HG02840 (cell line): ENCODE results near the gene SPANXN1.
"Not testable (repeated sequence)": the region's sequence is repeated elsewhere in the genome, so short reads cannot be mapped to it uniquely, and the experiment has no call there.

Experiments
- ATAC-seq: cut with Tn5 transposase; IDR thresholded peaks from one replicate; pipeline ENCODE4 v1.9.1; 2021; ENCODE audit warnings: mild to moderate bottlenecking, moderate library complexity, moderate number of reproducible peaks; ENCODE audit not compliant: unreplicated experiment, low FRiP score

The SPANXN1 gene, protein sequence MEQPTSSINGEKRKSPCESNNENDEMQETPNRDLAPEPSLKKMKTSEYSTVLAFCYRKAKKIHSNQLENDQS

DNA sequence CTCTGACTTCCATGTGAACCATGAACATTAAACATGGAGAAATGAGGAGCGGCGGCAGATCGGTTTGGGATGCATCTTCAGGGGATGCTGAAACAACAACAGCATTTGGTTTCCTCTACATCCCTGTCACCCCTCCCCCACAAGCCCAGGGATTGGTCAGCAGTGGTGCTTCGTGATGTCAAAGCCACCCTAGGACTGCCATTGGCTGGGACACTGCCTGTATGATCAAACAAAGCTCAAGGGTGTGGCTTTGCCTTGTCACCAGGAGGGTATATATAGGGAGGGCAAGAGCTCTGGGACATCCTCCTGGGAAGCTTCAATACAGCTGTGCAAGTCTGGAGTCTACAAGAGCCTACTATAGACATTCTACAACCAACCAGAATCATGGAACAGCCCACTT is at the start of gene SPANXN1:
SPANXN1 (plus strand) TSS at position 301 of the 400 bp plus-strand sequence; CDS start at position 385, 84 bp downstream.
- not testable (repeated sequence) for ATAC-seq

DNA sequence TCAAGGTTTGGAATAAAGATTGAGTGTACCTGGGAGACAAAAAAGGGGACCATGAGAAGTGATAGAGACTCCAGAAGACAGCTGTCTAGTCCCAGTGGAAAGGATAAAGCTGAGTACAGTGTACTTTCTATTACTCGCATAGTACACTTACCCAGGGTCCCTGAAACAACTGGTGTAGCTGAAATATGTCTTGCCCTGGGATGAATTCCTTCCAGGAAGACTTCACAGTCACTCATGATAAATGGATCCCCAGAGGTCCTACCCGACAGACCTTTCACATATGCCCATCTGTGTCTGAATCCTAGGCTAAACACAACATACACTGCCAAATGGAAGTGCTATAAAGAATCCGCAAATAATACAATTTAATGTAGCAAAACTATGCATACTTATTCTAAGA is 48.2 kb upstream of the SPANXN1 start:
- no peak for ATAC-seq

DNA sequence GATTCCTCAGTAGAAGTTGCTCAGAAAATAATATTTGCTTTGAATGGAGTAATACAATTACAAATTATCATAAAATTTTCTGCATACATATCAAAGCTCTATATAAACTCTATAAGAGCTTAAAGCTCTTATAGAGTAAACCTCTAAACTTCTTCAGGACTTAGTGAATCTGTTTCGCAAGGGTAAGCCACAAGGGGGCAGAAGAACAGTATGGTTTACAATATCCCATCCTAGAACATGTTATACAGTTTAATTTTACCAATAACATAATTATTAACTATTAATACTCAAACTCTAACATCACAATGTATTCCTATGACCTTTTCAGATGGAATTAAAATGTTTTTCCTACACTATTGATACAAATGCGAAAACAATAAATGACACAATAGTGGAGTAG is 33.8 kb upstream of the SPANXN1 start:
- ATAC-seq: no peak

DNA sequence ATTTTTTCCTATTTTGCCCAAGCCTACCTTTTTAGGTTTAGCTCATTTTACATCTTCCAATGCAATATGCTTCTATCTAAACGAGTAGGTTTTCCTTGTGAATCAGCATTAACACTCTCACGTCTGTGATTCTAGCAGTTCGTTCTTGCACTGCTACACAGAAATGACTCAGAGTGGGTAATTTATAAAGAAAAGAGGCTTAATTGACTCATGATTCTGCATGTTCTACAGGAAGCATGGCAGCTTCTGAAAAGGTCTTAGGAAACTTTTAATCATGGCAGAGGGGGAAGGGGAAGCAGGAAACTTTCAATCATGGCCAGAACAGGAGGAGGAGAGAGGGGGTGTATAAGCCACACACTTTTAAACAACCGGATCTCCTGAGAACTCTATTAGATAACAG is 44.9 kb downstream of the SPANXN1 start:
- ATAC-seq: no peak
